Panc1 (cell line): Measurements from ENCODE around the gene MNT.
"Not testable (repeated sequence)": the region's sequence is repeated elsewhere in the genome, so short reads cannot be mapped to it uniquely, and the experiment has no call there.

Source experiments
- POLR2AphosphoS5 ChIP-seq: IDR thresholded peaks from 2 replicates; pipeline ENCODE4 v1.6.1; 2012; ENCODE audit warnings: mild to moderate bottlenecking, low read depth, low read length, moderate library complexity
- SIN3A ChIP-seq: IDR thresholded peaks from 2 replicates; pipeline ENCODE4 v1.6.1; 2012; ENCODE audit warnings: low read depth, mild to moderate bottlenecking, low read length, moderate library complexity, borderline replicate concordance; ENCODE audit not compliant: insufficient read depth
- TF ChIP-seq, protein P1 (sequence below): fragments of 450-650 bp; IDR thresholded peaks from 2 replicates; pipeline ENCODE4 v1.5.1; 2017; ENCODE audit warnings: mild to moderate bottlenecking
- TF ChIP-seq, protein P2 (sequence below), 2 experiments: IDR thresholded peaks; 2 replicates each; pipeline ENCODE4 v1.6.1; 2011 to 2012; ENCODE audit warnings: low read depth in 2 of 2, control low read depth in 1 of 2, low read length in 1 of 2, mild to moderate bottlenecking in 1 of 2, moderate library complexity in 1 of 2; ENCODE audit not compliant: insufficient read depth in 1 of 2

DNA sequence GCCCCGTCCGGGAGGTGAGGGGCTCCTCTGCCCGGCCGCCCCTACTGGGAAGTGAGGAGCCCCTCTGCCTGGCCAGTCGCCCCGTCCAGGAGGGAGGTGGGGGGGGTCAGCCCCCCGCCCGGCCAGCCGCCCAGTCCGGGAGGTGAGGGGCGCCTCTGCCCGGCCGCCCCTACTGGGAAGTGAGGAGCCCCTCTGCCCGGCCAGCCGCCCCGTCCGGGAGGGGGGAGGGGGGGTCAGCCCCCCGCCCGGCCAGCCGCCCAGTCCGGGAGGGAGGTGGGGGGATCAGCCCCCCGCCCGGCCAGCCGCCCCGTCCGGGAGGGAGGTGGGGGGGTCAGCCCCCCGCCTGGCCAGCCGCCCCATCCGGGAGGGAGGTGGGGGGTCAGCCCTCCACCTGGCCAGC lies 46.6 kb upstream of the MNT start:
- TF ChIP-seq, protein P1, sequence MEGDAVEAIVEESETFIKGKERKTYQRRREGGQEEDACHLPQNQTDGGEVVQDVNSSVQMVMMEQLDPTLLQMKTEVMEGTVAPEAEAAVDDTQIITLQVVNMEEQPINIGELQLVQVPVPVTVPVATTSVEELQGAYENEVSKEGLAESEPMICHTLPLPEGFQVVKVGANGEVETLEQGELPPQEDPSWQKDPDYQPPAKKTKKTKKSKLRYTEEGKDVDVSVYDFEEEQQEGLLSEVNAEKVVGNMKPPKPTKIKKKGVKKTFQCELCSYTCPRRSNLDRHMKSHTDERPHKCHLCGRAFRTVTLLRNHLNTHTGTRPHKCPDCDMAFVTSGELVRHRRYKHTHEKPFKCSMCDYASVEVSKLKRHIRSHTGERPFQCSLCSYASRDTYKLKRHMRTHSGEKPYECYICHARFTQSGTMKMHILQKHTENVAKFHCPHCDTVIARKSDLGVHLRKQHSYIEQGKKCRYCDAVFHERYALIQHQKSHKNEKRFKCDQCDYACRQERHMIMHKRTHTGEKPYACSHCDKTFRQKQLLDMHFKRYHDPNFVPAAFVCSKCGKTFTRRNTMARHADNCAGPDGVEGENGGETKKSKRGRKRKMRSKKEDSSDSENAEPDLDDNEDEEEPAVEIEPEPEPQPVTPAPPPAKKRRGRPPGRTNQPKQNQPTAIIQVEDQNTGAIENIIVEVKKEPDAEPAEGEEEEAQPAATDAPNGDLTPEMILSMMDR, result not testable (repeated sequence)
- TF ChIP-seq, protein P2, sequence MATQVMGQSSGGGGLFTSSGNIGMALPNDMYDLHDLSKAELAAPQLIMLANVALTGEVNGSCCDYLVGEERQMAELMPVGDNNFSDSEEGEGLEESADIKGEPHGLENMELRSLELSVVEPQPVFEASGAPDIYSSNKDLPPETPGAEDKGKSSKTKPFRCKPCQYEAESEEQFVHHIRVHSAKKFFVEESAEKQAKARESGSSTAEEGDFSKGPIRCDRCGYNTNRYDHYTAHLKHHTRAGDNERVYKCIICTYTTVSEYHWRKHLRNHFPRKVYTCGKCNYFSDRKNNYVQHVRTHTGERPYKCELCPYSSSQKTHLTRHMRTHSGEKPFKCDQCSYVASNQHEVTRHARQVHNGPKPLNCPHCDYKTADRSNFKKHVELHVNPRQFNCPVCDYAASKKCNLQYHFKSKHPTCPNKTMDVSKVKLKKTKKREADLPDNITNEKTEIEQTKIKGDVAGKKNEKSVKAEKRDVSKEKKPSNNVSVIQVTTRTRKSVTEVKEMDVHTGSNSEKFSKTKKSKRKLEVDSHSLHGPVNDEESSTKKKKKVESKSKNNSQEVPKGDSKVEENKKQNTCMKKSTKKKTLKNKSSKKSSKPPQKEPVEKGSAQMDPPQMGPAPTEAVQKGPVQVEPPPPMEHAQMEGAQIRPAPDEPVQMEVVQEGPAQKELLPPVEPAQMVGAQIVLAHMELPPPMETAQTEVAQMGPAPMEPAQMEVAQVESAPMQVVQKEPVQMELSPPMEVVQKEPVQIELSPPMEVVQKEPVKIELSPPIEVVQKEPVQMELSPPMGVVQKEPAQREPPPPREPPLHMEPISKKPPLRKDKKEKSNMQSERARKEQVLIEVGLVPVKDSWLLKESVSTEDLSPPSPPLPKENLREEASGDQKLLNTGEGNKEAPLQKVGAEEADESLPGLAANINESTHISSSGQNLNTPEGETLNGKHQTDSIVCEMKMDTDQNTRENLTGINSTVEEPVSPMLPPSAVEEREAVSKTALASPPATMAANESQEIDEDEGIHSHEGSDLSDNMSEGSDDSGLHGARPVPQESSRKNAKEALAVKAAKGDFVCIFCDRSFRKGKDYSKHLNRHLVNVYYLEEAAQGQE (IDR thresholded peaks at IDR 0.05; ENCODE audit: insufficient read depth in 1 of 2, low read depth in 2 of 2, low read length in 1 of 2), result not testable (repeated sequence)
- TF ChIP-seq POLR2AphosphoS5, SIN3A: not testable (repeated sequence)
